Measurements from ENCODE around the gene CSRP3. TPM values are rescaled to one million over a fixed set of nuclear protein-coding genes. Genes with fewer than 3 reads are reported as not detected.

CSRP3 gene
- total and polyA plus RNA-seq, 8 donors = 0.15 to 1.7 (median 0.31) TPM; not detected in 5

- no peak overlapping the region for H3K4me3 ChIP-seq
- no peaks in the 10 kb centered on the region for H3K9me3 ChIP-seq
- no peak for DNase-seq
- H3K27ac ChIP-seq = no peak overlapping the region
- intact Hi-C loops (cut with DNase I; ENCODE audit: low total_unique reads) = no loop called here
- H3K36me3 ChIP-seq = no peaks in the 10 kb centered on the region
- H3K4me1 ChIP-seq = peaks cover 0 to 6% (median 3%) of the 10 kb centered on the region in 4 donors
- WGBS, 5 donors = 75 to 90% (median 82%) methylated on average over 4 of the region's 4 CpGs
- TF ChIP-seq CTCF (IDR thresholded peaks at IDR 0.05) (no peak), POLR2AphosphoS5 (IDR thresholded peaks at IDR 0.05) (no peak), EP300 (IDR thresholded peaks at IDR 0.05) (no peak), POLR2A (IDR thresholded peaks at IDR 0.05) (no peak)
- no peaks in the 10 kb centered on the region for H3K27me3 ChIP-seq
Observed at GRCh38 chr11:19216021-19216420, 14.2 kb upstream of the CSRP3 start.

- no peak overlapping the region for H3K4me3 ChIP-seq
- intact Hi-C loops (cut with DNase I; ENCODE audit: low total_unique reads) = no loop called here
- no peaks in the 10 kb centered on the region for H3K36me3 ChIP-seq
- peaks cover 0 to 4% (median 4%) of the 10 kb centered on the region in 3 donors for H3K27me3 ChIP-seq
- H3K27ac ChIP-seq = no peak overlapping the region
- peaks cover 0 to 11% (median 3%) of the 10 kb centered on the region in 4 donors for H3K4me1 ChIP-seq
- TF ChIP-seq EP300 (IDR thresholded peaks at IDR 0.05) = no peak
- TF ChIP-seq POLR2A (IDR thresholded peaks at IDR 0.05) = no peak
- no peak for TF ChIP-seq POLR2AphosphoS5 (IDR thresholded peaks at IDR 0.05)
- no peak for TF ChIP-seq CTCF (IDR thresholded peaks at IDR 0.05)
- 32 to 55% (median 45%) methylated on average over 4 of the region's 4 CpGs for WGBS, 5 donors
- peak in 1 of 2 donors; percentile 29 for DNase-seq
- H3K9me3 ChIP-seq = no peaks in the 10 kb centered on the region
Observed at GRCh38 chr11:19209617-19210370, 8.0 kb upstream of the CSRP3 start.

- intact Hi-C loops (cut with DNase I; ENCODE audit: low total_unique reads) = no loop called here
Observed at GRCh38 chr11:19208959-19209546, 7.3 kb upstream of the CSRP3 start.

GRCh38 chr11:19208181-19208580 is 6.4 kb upstream of the CSRP3 start:
- DNase-seq = no peak
- WGBS, 5 donors = 80 to 90% (median 87%) methylated on average over 2 of the region's 2 CpGs
- H3K4me1 ChIP-seq = peaks cover 0 to 11% (median 3%) of the 10 kb centered on the region in 4 donors
- TF ChIP-seq CTCF (IDR thresholded peaks at IDR 0.05) (no peak), EP300 (IDR thresholded peaks at IDR 0.05) (no peak), POLR2AphosphoS5 (IDR thresholded peaks at IDR 0.05) (no peak), POLR2A (IDR thresholded peaks at IDR 0.05) (no peak)
- intact Hi-C loops (cut with DNase I; ENCODE audit: low total_unique reads) = no loop called here
- H3K4me3 ChIP-seq = no peak overlapping the region
- no peaks in the 10 kb centered on the region for H3K36me3 ChIP-seq
- no peaks in the 10 kb centered on the region for H3K9me3 ChIP-seq
- H3K27ac ChIP-seq = no peak overlapping the region
- H3K27me3 ChIP-seq = peaks cover 0 to 4% (median 4%) of the 10 kb centered on the region in 3 donors

More at GRCh38 chr11:19208959-19209546, 7.3 kb upstream of the CSRP3 start:
- Histone ChIP-seq H3K36me3 (no peaks in the 10 kb centered on the region), H3K9me3 (no peaks in the 10 kb centered on the region), H3K4me1 (peaks cover 0 to 11% (median 3%) of the 10 kb centered on the region in 4 donors), H3K27ac (no peak overlapping the region), H3K4me3 (no peak overlapping the region), H3K27me3 (peaks cover 0 to 4% (median 4%) of the 10 kb centered on the region in 3 donors)
- TF ChIP-seq POLR2A (IDR thresholded peaks at IDR 0.05) (no peak), EP300 (IDR thresholded peaks at IDR 0.05) (no peak), CTCF (IDR thresholded peaks at IDR 0.05) (no peak), POLR2AphosphoS5 (IDR thresholded peaks at IDR 0.05) (no peak)
- no peak for DNase-seq
- 12 to 38% (median 28%) methylated on average over 3 of the region's 3 CpGs for WGBS, 5 donors

All from stomach (tissue), 9 donors.